ENCODE results near the gene LRRC17.

GRCh38 chr7:102975854-102976253 is 63.1 kb downstream of the LRRC17 start:
- TF ChIP-seq, protein P1, sequence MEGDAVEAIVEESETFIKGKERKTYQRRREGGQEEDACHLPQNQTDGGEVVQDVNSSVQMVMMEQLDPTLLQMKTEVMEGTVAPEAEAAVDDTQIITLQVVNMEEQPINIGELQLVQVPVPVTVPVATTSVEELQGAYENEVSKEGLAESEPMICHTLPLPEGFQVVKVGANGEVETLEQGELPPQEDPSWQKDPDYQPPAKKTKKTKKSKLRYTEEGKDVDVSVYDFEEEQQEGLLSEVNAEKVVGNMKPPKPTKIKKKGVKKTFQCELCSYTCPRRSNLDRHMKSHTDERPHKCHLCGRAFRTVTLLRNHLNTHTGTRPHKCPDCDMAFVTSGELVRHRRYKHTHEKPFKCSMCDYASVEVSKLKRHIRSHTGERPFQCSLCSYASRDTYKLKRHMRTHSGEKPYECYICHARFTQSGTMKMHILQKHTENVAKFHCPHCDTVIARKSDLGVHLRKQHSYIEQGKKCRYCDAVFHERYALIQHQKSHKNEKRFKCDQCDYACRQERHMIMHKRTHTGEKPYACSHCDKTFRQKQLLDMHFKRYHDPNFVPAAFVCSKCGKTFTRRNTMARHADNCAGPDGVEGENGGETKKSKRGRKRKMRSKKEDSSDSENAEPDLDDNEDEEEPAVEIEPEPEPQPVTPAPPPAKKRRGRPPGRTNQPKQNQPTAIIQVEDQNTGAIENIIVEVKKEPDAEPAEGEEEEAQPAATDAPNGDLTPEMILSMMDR (IDR thresholded peaks at IDR 0.05) = no peak
- TF ChIP-seq POLR2A (IDR thresholded peaks at IDR 0.05) (no peak), POLR2AphosphoS5 (IDR thresholded peaks at IDR 0.05) (no peak), EP300 (IDR thresholded peaks at IDR 0.05) (no peak)
